Measurements from ENCODE around the gene DCAF4.
A peak's percentile ranks its signal among the peaks of the same experiment; 100 is the strongest.

The DCAF4 gene

GRCh38 chr14:72926292-72927028 lies at the start of gene DCAF4:
Gene DCAF4 (plus strand): TSS chr14:72926464. CDS start chr14:72937979, 11,515 bp downstream.
- DNase-seq = peak; percentile 90

GRCh38 chr14:72876710-72877063 lies 49.6 kb upstream of the DCAF4 start:
- DNase-seq = no peak

- DNase-seq = no peak
Measured at GRCh38 chr14:72878746-72879145, 47.5 kb upstream of the DCAF4 start.

- no peak for DNase-seq
Measured at GRCh38 chr14:72879431-72879830, 46.8 kb upstream of the DCAF4 start.

- no peak for DNase-seq
Measured at GRCh38 chr14:72880164-72880563, 46.1 kb upstream of the DCAF4 start.

GRCh38 chr14:72880820-72881219 lies 45.4 kb upstream of the DCAF4 start:
- no peak for DNase-seq

GRCh38 chr14:72881543-72881942 lies 44.7 kb upstream of the DCAF4 start:
- no peak for DNase-seq

GRCh38 chr14:72882047-72882446 lies 44.2 kb upstream of the DCAF4 start:
- no peak for DNase-seq

GRCh38 chr14:72882463-72882862 lies 43.8 kb upstream of the DCAF4 start:
- DNase-seq = no peak

- no peak for DNase-seq
Measured at GRCh38 chr14:72883109-72883508, 43.2 kb upstream of the DCAF4 start.

- no peak for DNase-seq
Measured at GRCh38 chr14:72883961-72884360, 42.3 kb upstream of the DCAF4 start.

GRCh38 chr14:72884386-72884785 lies 41.9 kb upstream of the DCAF4 start:
- DNase-seq = no peak

GRCh38 chr14:72887514-72887913 lies 38.8 kb upstream of the DCAF4 start:
- DNase-seq = no peak

- no peak for DNase-seq
Measured at GRCh38 chr14:72888192-72888591, 38.1 kb upstream of the DCAF4 start.

- DNase-seq = no peak
Measured at GRCh38 chr14:72888636-72889201, 37.5 kb upstream of the DCAF4 start.

GRCh38 chr14:72889366-72889765 lies 36.9 kb upstream of the DCAF4 start:
- DNase-seq = no peak

- DNase-seq = no peak
Measured at GRCh38 chr14:72891666-72892102, 34.6 kb upstream of the DCAF4 start.

- peak; percentile 48 for DNase-seq
Measured at GRCh38 chr14:72892103-72892878, 34.0 kb upstream of the DCAF4 start.

- DNase-seq = peak; percentile 51
Measured at GRCh38 chr14:72892879-72893635, 33.2 kb upstream of the DCAF4 start.

GRCh38 chr14:72893636-72894322 lies 32.5 kb upstream of the DCAF4 start, which contains the start of gene DPF3:
Gene DPF3 (minus strand): TSS chr14:72894101. CDS start chr14:72894088, 13 bp downstream.
- DNase-seq = peak; percentile 94

GRCh38 chr14:72894323-72894622 lies 32.0 kb upstream of the DCAF4 start:
- DNase-seq = no peak

GRCh38 chr14:72894623-72895378 lies 31.5 kb upstream of the DCAF4 start:
- peak; percentile 35 for DNase-seq
